SHP77 treated with DMSO at 0.1 percent for 48 hours (cell line): Measurements from ENCODE around the gene ZFAND2B.

Experiments used
- DNase-seq: peaks from one replicate; lab custom pipeline; 2025; lab: John Stamatoyannopoulos, UW

ZFAND2B gene

GRCh38 chr2:219220652-219221402, 14.2 kb downstream of the ZFAND2B start:
- no peak for DNase-seq

DNA sequence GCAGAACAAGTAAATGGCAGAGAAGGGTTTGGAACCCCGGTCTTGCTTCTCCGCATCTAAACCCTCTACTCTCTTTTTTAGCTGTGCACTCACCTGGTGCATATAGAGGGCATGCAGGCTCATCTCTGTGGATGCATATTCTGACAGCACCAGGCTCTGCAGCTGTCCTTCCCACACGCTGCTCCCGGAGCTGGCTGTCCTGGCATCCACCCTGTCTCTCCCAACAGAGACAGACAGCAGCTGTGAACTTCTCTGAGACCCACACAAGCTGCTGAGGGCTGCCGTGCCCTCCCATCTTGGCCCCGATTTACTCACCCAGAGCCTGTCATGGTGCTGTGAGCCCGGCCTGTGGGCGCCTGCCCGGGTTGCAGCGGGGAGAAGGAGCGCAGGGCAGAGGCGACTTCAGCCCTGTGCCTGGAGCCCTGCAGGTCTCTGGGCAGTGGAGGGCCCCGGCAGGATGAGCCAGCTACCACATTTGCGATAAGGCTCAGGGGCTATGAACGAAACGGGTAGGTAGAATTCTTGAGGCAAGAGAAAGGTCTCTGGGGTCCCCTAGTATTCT, 15.5 kb downstream of the ZFAND2B start:
- no peak for DNase-seq

- DNase-seq = no peak
Measured at GRCh38 chr2:219223831-219224610, 17.4 kb downstream of the ZFAND2B start.

DNA sequence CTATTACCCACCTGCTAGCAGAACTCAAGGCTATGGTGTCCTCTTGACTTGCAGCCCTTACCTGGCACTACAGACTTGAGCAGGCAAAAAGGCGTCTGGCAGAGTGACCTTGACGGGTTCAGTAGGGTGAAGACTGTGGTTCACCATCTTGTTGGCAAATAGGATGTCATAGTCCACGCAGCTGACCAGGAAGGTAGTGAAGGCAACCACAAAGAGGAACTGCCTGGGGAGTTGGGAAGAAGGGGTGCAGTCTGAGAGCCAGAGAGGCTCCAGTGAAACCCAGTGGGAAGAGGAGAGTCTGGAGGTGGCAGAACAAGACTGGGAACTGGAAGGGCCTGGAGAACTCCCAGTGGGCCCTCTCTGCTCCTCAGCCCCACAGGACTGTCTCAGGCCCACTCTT, 18.8 kb downstream of the ZFAND2B start:
- DNase-seq = no peak

DNA sequence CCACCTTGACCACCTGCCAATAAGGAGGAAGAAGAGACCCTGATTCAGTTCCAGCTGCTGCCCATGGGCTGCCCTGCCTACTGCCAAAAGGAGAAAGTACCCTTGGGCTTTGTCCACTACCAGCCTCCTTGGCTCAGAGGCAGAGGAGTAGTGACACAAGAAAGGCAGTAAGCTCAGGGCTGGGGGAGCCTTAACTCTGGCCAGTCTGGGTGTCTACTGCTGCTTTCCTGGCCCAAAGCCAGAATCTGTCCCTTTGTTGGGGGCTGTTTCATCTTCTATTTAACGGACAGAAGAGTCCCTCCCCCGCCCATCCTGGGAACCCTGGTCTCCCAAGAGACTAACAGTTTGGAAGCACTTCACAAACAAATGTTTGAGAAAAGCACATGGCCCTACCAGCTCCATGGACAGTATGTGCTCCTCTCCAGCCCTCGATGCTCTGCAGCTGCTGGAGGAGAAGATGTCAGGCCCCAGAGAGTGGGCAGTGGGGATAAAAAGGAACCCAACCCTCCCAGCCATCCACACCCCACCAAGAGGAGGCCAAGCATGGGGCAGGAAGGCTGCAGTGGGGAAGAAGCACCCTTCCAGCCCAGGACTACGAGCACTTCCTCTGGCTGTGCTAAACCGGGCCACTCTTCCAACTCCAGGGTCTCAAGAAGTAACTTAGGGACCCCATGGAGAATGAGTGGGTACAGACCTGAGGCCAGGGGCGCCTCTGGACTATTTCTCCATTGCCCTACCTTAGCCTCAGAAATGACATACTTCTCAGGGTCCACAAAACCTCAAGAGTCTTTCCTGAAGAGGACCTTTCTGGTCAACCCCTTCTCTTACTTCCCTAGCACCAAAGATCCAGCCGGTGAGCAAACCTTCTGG, 21.7 kb downstream of the ZFAND2B start:
- DNase-seq = no peak

DNA sequence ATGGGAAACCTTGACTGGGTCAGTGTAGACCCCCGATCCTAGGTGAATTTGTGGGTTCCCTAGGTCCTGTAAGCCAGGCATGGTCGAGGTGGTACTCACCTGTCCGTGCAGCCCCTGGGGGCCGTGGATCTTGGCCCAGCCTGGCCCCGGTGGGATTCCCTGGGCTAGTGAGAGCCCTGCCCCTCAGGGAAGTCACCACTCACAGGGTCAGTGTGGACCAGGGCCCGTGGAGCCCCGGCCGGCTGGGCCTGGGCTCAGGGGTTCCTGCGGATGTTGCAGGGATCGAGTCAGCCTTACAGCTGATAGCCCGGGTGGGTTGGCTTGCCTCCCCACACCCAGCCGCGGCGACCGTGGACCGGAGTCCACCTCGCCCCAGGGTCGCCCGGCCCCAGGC, 22.3 kb downstream of the ZFAND2B start:
- DNase-seq = no peak

DNA sequence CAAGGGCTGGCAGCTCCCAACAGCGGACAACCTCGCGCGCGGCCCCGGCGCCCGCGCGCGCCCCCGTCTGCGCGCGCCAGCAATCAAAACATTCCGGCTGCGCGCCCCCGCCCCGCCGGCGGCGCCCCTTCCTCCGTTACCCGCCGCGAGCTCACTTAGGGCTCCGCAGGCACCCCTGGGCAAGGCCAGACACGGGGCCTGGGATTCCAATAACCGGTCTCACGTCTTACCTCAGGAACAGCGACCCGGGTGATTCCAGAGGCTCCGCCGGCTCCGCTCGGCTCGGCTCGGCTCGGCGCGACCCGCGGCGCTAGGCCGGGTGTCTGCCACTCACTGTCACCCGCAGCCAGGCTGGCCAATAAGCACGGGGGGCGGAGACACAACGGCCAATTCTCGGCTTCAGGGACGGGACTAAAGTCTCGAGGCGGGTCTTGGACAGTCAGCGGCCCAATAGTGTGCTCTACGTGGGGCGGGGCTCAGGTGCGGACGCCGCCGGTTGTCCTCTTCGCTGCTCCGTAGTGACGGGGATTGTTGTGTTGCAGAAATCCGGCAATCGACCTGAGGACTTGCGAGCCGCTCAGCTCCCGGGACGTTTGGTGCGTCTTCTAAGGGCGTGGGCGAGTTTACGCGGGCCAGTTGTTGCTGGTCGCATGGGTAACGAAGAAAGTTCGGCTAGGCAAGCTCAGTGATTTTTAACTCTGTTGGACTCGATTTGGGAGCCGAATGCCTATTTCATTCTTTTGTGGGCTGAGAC, 22.9 kb downstream of the ZFAND2B start, which contains the start of the genes ANKZF1 and ATG9A:
TSS of gene ANKZF1 (plus strand) at position 502 of the 754 bp plus-strand sequence. CDS start 452 bp downstream, outside the sequence.
TSS of gene ATG9A (minus strand) at position 332 of the 754 bp plus-strand sequence. CDS start 1,612 bp downstream, outside the sequence.
- peak; percentile 96 for DNase-seq

GRCh38 chr2:219230059-219230540, 23.5 kb downstream of the ZFAND2B start:
- DNase-seq = no peak

GRCh38 chr2:219234331-219234730, 27.7 kb downstream of the ZFAND2B start:
- DNase-seq = no peak

GRCh38 chr2:219243291-219243761, 36.7 kb downstream of the ZFAND2B start:
- DNase-seq = no peak

- peak; percentile 29 for DNase-seq
Measured at GRCh38 chr2:219244789-219245147, 38.2 kb downstream of the ZFAND2B start.

DNA sequence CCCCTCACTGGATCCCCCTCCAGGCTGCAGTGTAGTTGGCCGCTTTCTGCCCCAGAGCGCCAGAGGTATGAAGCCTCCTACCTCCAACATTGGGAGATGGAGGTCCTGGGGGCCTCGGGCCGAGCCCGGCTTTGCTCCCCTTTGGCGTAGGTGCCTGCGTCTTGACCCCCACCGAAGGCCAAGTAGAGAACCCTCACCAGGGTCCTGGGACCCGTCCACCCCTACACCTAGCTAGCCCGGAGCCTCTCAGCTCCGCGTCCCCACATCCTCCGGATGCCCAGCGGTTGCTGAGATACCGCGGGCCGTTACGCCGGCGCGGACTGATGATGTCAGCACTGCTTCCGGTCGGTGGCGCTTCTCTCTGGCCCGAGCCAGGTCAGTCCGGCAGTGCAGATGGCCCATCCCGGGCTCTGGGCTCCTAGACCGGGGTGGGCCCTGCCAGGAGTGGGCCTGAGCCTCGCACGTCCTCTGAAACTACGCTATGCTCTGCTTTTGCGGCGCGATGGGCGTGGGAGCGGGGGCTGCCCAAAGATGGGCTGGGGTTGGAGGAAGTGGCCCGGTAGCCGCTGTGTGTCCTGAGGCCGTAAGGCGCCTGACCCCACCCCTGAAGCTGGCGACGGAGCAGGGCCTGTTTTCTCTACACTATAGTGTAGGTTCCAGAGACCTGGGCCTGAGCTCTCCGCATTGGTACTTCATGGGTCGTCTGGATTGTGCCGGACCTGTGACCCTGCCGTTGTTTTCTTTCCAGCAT, 38.7 kb downstream of the ZFAND2B start, which contains the start of the genes GLB1L and STK16:
TSS of gene GLB1L (minus strand) at position 297 of the 751 bp plus-strand sequence. CDS start 1,871 bp downstream, outside the sequence.
TSS of gene STK16 (plus strand) at position 332 of the 751 bp plus-strand sequence. CDS start 521 bp downstream, outside the sequence.
- DNase-seq = peak; percentile 80

DNA sequence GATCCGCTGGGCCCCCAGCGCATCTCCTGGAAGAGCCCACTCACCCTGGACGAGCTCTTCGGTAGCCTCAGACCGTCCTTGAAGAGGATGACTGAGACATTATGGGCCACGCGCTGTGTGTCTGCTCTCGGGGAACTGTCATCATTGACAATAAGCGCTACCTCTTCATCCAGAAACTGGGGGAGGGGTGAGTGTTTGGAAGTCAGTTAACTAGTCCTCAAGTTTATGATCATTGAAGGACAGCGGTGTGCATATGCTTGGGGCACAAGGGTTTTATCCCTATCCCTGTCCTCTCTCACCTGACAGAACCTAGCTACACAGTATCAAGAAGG, 39.3 kb downstream of the ZFAND2B start:
- DNase-seq = no peak

GRCh38 chr2:219246559-219246958, 40.0 kb downstream of the ZFAND2B start:
- DNase-seq = no peak

GRCh38 chr2:219247678-219248642, 41.4 kb downstream of the ZFAND2B start:
- DNase-seq = no peak

DNA sequence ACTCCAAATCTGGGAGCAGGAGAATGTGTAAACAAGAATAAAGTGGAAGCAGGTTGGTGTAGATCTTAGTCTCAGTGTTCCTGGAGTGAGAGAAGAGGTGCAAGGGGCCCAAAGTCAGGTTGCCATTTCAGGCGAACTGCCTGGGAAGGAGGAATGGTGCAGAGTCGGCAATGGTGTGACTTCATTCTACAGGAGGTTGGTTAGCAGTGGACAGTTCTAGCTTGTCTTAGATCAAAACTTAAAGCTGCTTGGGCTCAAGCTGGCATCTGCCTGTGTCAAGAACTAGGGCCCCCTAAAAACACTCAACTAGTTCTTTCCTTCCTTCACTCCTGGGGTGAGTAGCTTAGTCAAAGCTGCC, 42.2 kb downstream of the ZFAND2B start:
- no peak for DNase-seq

DNA sequence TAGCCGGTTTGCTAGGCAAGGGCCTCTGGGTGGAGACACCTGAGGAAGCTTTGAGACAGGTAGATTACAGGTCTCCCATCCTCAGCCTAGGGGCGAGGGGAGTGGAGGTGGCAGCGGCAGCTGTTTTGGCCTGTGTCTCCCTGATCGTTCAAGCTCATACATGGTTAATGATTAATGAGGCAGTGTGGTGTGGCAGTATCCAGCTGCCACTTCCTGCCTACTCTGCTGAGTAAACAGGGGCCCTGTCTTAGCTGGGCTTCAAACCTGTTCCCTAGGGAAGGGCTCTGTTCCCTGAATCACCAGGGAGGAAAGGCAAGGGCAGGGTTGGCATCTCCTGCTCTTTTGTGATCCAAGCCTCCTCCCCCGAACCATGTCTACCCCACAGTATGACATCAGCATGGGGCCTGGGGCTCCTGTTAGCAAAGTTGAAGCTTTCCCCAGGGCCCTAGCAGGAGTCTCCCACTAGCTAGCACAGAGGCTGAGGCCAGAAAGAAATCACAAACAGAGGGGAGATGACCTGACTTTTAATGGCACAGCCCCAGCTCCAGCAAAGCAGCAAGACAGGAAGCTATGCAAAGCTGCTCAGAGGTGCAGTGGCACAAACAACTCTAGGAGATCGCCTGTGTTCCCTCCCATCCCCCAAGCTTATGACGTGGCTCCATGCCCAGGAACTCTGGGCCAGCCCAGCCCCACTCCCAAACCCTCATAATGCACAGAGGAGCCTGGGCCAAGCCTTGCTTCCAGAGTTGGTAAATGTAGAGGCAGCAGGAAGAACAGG, 42.8 kb downstream of the ZFAND2B start:
- DNase-seq = peak; percentile 64
